Body of pancreas (tissue), 4 donors: Measurements from ENCODE around the gene HSPA5. TPM values are rescaled to one million over a fixed set of nuclear protein-coding genes. Genes with fewer than 3 reads are reported as not detected.

Source experiments
- ATAC-seq: fragments of 150-250 bp; one replicate; pipeline ENCODE4 v1.9.1; 2016
- DNase-seq, 4 donors: peaks; one replicate each; pipeline ENCODE4 v3.0.0-alpha.2; 2019
- H3K27ac ChIP-seq, 4 donors: fragments of 200-600 bp; sonication (generic); 1 replicate in 3 of 4; 2 replicates in 1 of 4; pipeline versions ENCODE4 v1.5.1 to v1.6.1; 2016 to 2019; ENCODE audit warnings: mild to moderate bottlenecking in 1 of 4, mixed read lengths in 1 of 4, moderate library complexity in 1 of 4
- H3K27me3 ChIP-seq, 2 donors: fragments of 200-600 bp; sonication (generic); one replicate each; pipeline ENCODE4 v1.6.0; 2016; ENCODE audit warnings: mild to moderate bottlenecking in 1 of 2
- H3K36me3 ChIP-seq, 2 donors: fragments of 200-600 bp; sonication (generic); replicated peaks in 1 of 2; 2 replicates each; pipeline ENCODE4 v1.5.1; 2016; ENCODE audit warnings: low read depth in 2 of 2; ENCODE audit not compliant: insufficient read depth in 1 of 2
- H3K4me1 ChIP-seq: fragments of 200-600 bp; sonication (generic); one replicate; pipeline ENCODE4 v1.6.0; 2016
- H3K4me3 ChIP-seq, 2 donors: fragments of 200-600 bp; sonication (generic); 1 replicate in 1 of 2; 2 replicates in 1 of 2; pipeline ENCODE4 v1.5.1; 2016 to 2019
- H3K9me3 ChIP-seq, 3 donors: fragments of 200-600 bp; sonication (generic); 1 replicate in 2 of 3; 2 replicates in 1 of 3; pipeline ENCODE4 v1.5.1; 2016
- CTCF ChIP-seq, 7 experiments: fragments of 450-650 bp in 4 of 7; fragments of 200-600 bp in 3 of 7; sonication (generic) in 3 of 7; IDR thresholded peaks; one replicate each; pipeline ENCODE4 v1.5.1; 2016 to 2019; ENCODE audit warnings: antibody characterized with exemption in 7 of 7
- POLR2A ChIP-seq, 3 donors: fragments of 450-650 bp; IDR thresholded peaks; one replicate each; pipeline ENCODE4 v1.6.1; 2016; ENCODE audit warnings: antibody characterized with exemption in 3 of 3, mild to moderate bottlenecking in 2 of 3
- WGBS, 2 donors: methylation state at CpG; one replicate each; pipeline ENCODE4 v1.1.5; 2017; 5-methylcytosine and 5-hydroxymethylcytosine counted together
- intact Hi-C: fragments of 100-400 bp; cut with DNase I; formaldehyde crosslinking; loops from one replicate; pipeline ENCODE4 v1.15.1; 2023
- small RNA-seq: library from RNA; depleted of rRNA; stranded (forward); fragments of <200 nt; gene quantifications from one replicate; pipeline ENCODE3, GENCODE V24; 2016
- total RNA-seq, 2 donors: library from RNA; depleted of rRNA; stranded (reverse); fragments of >200 nt; gene quantifications; one replicate each; pipeline ENCODE4 v1.1.0, GENCODE V29; 2016

The HSPA5 gene
- total RNA-seq, 2 donors from 2014 or later: 78.6 to 170 TPM

GRCh38 chr9:125190361-125190801 is 50.8 kb downstream of the HSPA5 start:
- Histone ChIP-seq H3K27me3 (no peaks in the 10 kb centered on the region), H3K27ac (peak overlapping the region; percentile 88 to 90 (median 89)), H3K4me1 (peaks cover 29% of the 10 kb centered on the region), H3K36me3 (no peaks in the 10 kb centered on the region), H3K4me3 (peak overlapping the region; percentile 75 to 95), H3K9me3 (no peaks in the 10 kb centered on the region)
- 33 to 44% methylated on average over 14 of the region's 14 CpGs for WGBS, 2 donors
- ATAC-seq: no peak
- DNase-seq: peak in 2 of 4 donors; percentile 14 to 19
- intact Hi-C loops: no loop called here
- TF ChIP-seq CTCF (IDR thresholded peaks at IDR 0.05) (no peak), POLR2A (IDR thresholded peaks at IDR 0.05) (no peak)

DNA sequence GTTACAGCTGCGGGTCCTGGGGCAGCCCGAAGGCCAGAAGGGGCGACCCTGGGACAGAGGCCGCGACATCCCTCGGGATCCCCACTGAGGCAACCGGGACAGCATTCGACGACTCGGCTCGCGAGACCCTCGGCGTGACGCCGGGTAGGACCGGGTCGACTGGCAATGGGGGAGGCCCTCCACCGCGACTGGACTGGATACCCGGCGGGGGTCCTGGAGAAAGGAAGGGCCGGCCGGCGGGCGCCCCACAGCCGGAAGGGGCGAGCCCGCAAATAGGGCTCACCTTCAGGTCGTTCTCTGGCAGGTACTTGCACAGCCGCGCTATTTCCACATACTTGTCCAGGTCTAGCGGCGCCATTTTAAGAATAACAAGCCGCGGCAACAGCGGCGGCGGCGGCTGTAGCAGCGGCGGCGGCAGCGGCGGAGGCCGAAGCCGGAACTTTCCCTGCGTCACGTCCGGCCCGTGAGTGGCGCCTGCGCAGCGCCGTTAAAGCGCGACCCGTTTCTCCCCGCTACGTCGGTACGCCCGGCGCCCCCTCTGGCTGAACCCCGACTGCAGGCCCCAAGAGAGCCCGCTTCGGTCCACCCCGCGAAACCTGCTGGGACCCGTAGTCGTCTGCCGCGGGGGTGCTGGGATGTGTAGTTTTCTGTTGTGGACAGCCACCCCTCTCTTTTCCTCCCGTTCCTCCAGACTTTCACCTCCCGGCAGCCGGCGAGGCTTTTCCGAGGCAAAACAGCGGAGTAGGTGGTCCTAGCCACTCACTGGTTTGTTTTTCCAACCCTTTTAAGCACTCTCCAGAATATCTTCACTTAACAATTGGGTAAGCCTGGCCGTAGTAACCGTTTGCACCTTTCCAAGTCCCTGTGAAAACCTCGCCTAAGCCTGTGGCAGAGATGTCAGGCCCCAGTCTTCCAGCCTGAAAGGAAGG is 51.5 kb downstream of the HSPA5 start, which contains the start of gene PPP6C:
Gene PPP6C (minus strand): TSS at position 443 of the 929 bp plus-strand sequence. CDS start 85 bp downstream, at position 358.
- TF ChIP-seq POLR2A (IDR thresholded peaks at IDR 0.05) (peak; percentile 64 to 85 (median 82)), CTCF (IDR thresholded peaks at IDR 0.05) (peak; percentile 52 to 90 (median 84))
- peak; percentile 99 for ATAC-seq
- WGBS, 2 donors: 0% methylated on average over 10 to 82 of the region's 82 CpGs
- H3K4me1 ChIP-seq: peaks cover 29% of the 10 kb centered on the region
- no peaks in the 10 kb centered on the region for H3K36me3 ChIP-seq
- H3K4me3 ChIP-seq: peak within 1 kb of the TSS; percentile 75 to 95
- H3K27ac ChIP-seq: peak within 1 kb of the TSS; percentile 88 to 90 (median 89)
- H3K9me3 ChIP-seq: no peaks in the 10 kb centered on the region
- peak; percentile 97 to 98 (median 98) for DNase-seq
- H3K27me3 ChIP-seq: no peaks in the 10 kb centered on the region
- intact Hi-C loops: no loop called here

DNA sequence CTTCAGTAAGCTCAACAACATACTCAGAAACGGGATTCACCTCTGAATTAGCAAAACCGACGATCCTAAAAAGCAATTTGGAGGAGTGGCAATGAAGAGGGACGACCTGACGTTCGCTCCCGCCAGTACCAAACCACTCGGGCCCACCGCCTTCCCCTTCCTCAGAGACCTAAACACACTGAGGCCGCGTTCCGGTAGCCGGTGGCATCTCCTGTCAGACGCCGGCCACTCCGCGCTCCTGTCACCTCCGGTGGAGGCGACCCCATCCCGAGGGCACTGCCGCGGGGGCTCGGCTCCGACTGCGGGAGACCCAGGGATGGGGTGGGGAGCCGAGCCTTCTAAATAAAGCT is 52.2 kb downstream of the HSPA5 start:
- DNase-seq (peak in 2 of 4 donors; percentile 22 to 28), ATAC-seq (no peak)
- H3K27me3 ChIP-seq: no peaks in the 10 kb centered on the region
- H3K36me3 ChIP-seq: no peaks in the 10 kb centered on the region
- H3K27ac ChIP-seq: peak overlapping the region; percentile 88 to 90 (median 89)
- no peaks in the 10 kb centered on the region for H3K9me3 ChIP-seq
- peak overlapping the region; percentile 75 to 95 for H3K4me3 ChIP-seq
- intact Hi-C loops: no loop called here
- TF ChIP-seq POLR2A (IDR thresholded peaks at IDR 0.05): no peak
- TF ChIP-seq CTCF (IDR thresholded peaks at IDR 0.05): no peak
- WGBS, 2 donors: 0% methylated on average over 7 to 26 of the region's 26 CpGs
- peaks cover 35% of the 10 kb centered on the region for H3K4me1 ChIP-seq

Small RNA genes lying within 50 kb of the gene (small RNA-seq; reads per million reads assigned to genes)
- gene AL354710.1: not detected

Other genes with a start within 250 kb of the HSPA5 start
- gene SCAI, start 97.8 kb downstream of the HSPA5 start, total RNA-seq: 1 to 10 TPM; 6.7 to 7.6 TPM
- 10 to 100 TPM; 13.8 to 19.5 TPM for gene PPP6C, start 51.5 kb downstream of the HSPA5 start, total RNA-seq
- 1 to 10 TPM; 4.3 to 6.7 TPM for gene RABEPK, start 40.8 kb downstream of the HSPA5 start, total RNA-seq
- 10 to 100 TPM; 25.7 to 48.8 TPM for gene GAPVD1, start 20.5 kb upstream of the HSPA5 start, total RNA-seq